Astrocyte (in vitro differentiated cells and primary cell): ENCODE results near the gene OLFML2B.

ENCODE experiments used
- EZH2 ChIP-seq: IDR thresholded peaks from 2 replicates; pipeline ENCODE4 v1.6.1; 2012; ENCODE audit warnings: mild to moderate bottlenecking, low read length, inconsistent platforms; ENCODE audit not compliant: insufficient read depth
- TF ChIP-seq, protein P1 (sequence below): IDR thresholded peaks from 2 replicates; pipeline ENCODE4 v1.5.1; 2011; ENCODE audit warnings: low read depth, mild to moderate bottlenecking, inconsistent platforms, low read length, moderate library complexity; ENCODE audit not compliant: insufficient read depth

DNA sequence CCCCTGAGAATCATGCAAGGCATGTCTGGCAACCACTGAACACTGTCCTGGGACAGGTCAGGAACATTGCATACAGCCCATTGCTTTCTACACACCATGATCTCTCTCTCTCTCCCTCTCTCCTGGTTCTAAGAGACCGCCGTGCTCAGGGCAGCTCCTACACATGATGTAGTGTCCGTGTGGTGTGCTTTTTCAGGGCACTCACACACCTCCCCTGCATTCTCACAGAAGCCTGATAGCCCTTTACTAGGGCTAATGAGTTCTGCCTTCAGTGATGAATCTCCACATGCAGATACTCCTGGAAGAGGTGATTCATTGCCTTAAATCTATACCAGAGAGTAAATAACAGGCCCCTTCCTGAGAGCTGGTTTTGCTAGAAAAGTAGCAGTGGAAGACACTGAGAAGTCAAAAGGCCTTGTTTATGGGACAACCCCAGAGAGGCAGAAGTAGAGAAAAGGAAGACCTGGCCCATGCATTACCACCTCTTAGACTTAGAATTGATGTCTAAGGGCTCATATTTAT lies 7.2 kb upstream of the OLFML2B start:
- TF ChIP-seq, protein P1, sequence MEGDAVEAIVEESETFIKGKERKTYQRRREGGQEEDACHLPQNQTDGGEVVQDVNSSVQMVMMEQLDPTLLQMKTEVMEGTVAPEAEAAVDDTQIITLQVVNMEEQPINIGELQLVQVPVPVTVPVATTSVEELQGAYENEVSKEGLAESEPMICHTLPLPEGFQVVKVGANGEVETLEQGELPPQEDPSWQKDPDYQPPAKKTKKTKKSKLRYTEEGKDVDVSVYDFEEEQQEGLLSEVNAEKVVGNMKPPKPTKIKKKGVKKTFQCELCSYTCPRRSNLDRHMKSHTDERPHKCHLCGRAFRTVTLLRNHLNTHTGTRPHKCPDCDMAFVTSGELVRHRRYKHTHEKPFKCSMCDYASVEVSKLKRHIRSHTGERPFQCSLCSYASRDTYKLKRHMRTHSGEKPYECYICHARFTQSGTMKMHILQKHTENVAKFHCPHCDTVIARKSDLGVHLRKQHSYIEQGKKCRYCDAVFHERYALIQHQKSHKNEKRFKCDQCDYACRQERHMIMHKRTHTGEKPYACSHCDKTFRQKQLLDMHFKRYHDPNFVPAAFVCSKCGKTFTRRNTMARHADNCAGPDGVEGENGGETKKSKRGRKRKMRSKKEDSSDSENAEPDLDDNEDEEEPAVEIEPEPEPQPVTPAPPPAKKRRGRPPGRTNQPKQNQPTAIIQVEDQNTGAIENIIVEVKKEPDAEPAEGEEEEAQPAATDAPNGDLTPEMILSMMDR: no peak
- TF ChIP-seq EZH2: no peak
